ENCODE results near the gene RAB38. TPM values are rescaled to one million over a fixed set of nuclear protein-coding genes. Genes with fewer than 3 reads are reported as not detected.

Gene RAB38
- total RNA-seq, 1 experiment from 2014 or later = 18.7 TPM

- no peak overlapping the region for H3K23ac ChIP-seq (ENCODE audit: insufficient read length, low read depth, low read length)
- H4K8ac ChIP-seq (replicated peaks; ENCODE audit: insufficient read length, low read depth, low read length) = no peak overlapping the region
- H3K18ac ChIP-seq (ENCODE audit: insufficient read length, low read depth, low read length) = no peak overlapping the region
- no peak overlapping the region for H4K5ac ChIP-seq (ENCODE audit: insufficient read length, low read depth, low read length)
- H3K56ac ChIP-seq (ENCODE audit: insufficient read length, low read depth, low read length) = no peak overlapping the region
- Mint-ChIP-seq H3K9me3 (peaks cover 2 to 5% of the 10 kb centered on the region in 2 experiments; a peak in 4 of 5 replicates), H3K27me3 (ENCODE audit: low read depth) (no peaks in the 10 kb centered on the region), H3K4me1 (no peaks in the 10 kb centered on the region), H3K4me3 (no peak overlapping the region), H3K27ac (no peak overlapping the region), H3K36me3 (ENCODE audit: insufficient read depth in 1 of 3, low read depth in 3 of 3) (no peaks in the 10 kb centered on the region; a peak in 1 of 7 replicates)
- no peak overlapping the region for H2BK15ac ChIP-seq (ENCODE audit: low read depth, low read length)
- no peak overlapping the region for H3K4me2 ChIP-seq (ENCODE audit: insufficient read depth, insufficient read length, low read length)
- H2AFZ ChIP-seq (ENCODE audit: low read length) = no peak overlapping the region
- H3K4ac ChIP-seq (ENCODE audit: low read depth, low read length) = no peak overlapping the region
- H3K79me1 ChIP-seq (ENCODE audit: insufficient read depth, low read depth, low read length, poor library complexity, severe bottlenecking) = no peaks in the 10 kb centered on the region
- H3K9ac ChIP-seq (ENCODE audit: extremely low read depth, insufficient read length, low read length) = no peak overlapping the region
- no peak overlapping the region for H2AK5ac ChIP-seq (ENCODE audit: insufficient read length, low read length)
- H2BK12ac ChIP-seq (ENCODE audit: insufficient read length, low read depth, low read length) = no peak overlapping the region
- H3K27me3 ChIP-seq (ENCODE audit: insufficient read depth, low read length) = no peaks in the 10 kb centered on the region
- DNase-seq = no peak
- peaks cover 9% of the 10 kb centered on the region for H3K9me3 ChIP-seq (ENCODE audit: control insufficient read depth, low read depth, low read length)
- H3T11ph ChIP-seq (ENCODE audit: low read length) = no peak overlapping the region
- H3K14ac ChIP-seq (ENCODE audit: insufficient read depth, low read length) = no peak overlapping the region
- no peaks in the 10 kb centered on the region for H3K4me1 ChIP-seq (ENCODE audit: insufficient read depth, low read length)
- TF ChIP-seq, protein P1, sequence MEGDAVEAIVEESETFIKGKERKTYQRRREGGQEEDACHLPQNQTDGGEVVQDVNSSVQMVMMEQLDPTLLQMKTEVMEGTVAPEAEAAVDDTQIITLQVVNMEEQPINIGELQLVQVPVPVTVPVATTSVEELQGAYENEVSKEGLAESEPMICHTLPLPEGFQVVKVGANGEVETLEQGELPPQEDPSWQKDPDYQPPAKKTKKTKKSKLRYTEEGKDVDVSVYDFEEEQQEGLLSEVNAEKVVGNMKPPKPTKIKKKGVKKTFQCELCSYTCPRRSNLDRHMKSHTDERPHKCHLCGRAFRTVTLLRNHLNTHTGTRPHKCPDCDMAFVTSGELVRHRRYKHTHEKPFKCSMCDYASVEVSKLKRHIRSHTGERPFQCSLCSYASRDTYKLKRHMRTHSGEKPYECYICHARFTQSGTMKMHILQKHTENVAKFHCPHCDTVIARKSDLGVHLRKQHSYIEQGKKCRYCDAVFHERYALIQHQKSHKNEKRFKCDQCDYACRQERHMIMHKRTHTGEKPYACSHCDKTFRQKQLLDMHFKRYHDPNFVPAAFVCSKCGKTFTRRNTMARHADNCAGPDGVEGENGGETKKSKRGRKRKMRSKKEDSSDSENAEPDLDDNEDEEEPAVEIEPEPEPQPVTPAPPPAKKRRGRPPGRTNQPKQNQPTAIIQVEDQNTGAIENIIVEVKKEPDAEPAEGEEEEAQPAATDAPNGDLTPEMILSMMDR (conservative IDR thresholded peaks at IDR 0.05) = no peak
- WGBS (ENCODE audit: extremely low coverage, insufficient read length, low lambda C conversion rate) = no CpG with 5 or more reads among the region's 2 CpGs
- no peaks in the 10 kb centered on the region for H3K79me2 ChIP-seq (ENCODE audit: insufficient read depth, low read length)
- no peak overlapping the region for H2BK20ac ChIP-seq (ENCODE audit: low read depth, low read length, poor library complexity, severe bottlenecking)
- no peak overlapping the region for H4K91ac ChIP-seq (ENCODE audit: insufficient read length, low read depth, low read length)
- H3K23me2 ChIP-seq (ENCODE audit: insufficient read length, low read depth, low read length, poor library complexity, severe bottlenecking) = no peaks in the 10 kb centered on the region
- no peak overlapping the region for H3K27ac ChIP-seq (ENCODE audit: insufficient read length, low read depth, low read length)
- H2BK5ac ChIP-seq (ENCODE audit: insufficient read length, low read length) = no peak overlapping the region
- no peak overlapping the region for H2BK120ac ChIP-seq (ENCODE audit: low read depth, low read length, poor library complexity, severe bottlenecking)
- H4K20me1 ChIP-seq (ENCODE audit: control insufficient read depth, insufficient read depth, insufficient read length) = no peaks in the 10 kb centered on the region
Observed at GRCh38 chr11:88086297-88086696, 88.9 kb downstream of the RAB38 start.

Measured in H9 (cell line).